GM12878 (cell line): ENCODE data around the gene NCKAP5L. TPM values are rescaled to one million over a fixed set of nuclear protein-coding genes. Genes with fewer than 3 reads are reported as not detected.

Experiments
- LARP7 ChIP-seq: fragments of 450-650 bp; IDR thresholded peaks from 2 replicates; pipeline ENCODE4 v1.6.1; 2017; ENCODE audit warnings: mild to moderate bottlenecking
- NFIC ChIP-seq: IDR thresholded peaks from 2 replicates; pipeline ENCODE4 v1.6.1; 2012; ENCODE audit warnings: low read depth, mild to moderate bottlenecking, inconsistent platforms, low read length, moderate library complexity
- RELA ChIP-seq: fragments of 450-650 bp; IDR thresholded peaks from 2 replicates; pipeline ENCODE4 v1.8.0; 2014; ENCODE audit warnings: borderline replicate concordance; ENCODE audit not compliant: partially characterized antibody
- SREBF1 ChIP-seq: IDR thresholded peaks from 2 replicates; pipeline ENCODE4 v1.6.1; 2012; ENCODE audit warnings: mild to moderate bottlenecking, low read length
- YBX1 ChIP-seq: fragments of 450-650 bp; IDR thresholded peaks from 2 replicates; pipeline ENCODE4 v1.6.1; 2016; ENCODE audit warnings: antibody characterized with exemption
- polyA plus RNA-seq, 11 experiments: library from polyadenylated mRNA; depleted of rRNA in 4 of 11; unstranded in 6 of 11; stranded (reverse) in 5 of 11; fragments of >200 nt; fragmentation: Nextera tagmentation in 4 of 11; fragmentation: Illumina TruSeq in 1 of 11; extraction: Ambion mirVana in 4 of 11; extraction: Trizol in 1 of 11; gene quantifications; 1 replicate in 1 of 11; 2 replicates in 10 of 11; pipeline versions ENCODE4 v1.2.1 to v1.2.3, GENCODE V29; 2011 to 2016; ENCODE audit warnings: inconsistent platforms in 2 of 11, missing spikeins in 2 of 11, low read depth in 1 of 11
- total RNA-seq, 4 experiments: library from RNA; depleted of rRNA in 3 of 4; stranded (reverse); fragments of >200 nt in 3 of 4; fragmentation: Illumina TruSeq in 1 of 4; extraction: Trizol in 1 of 4; gene quantifications; 2 replicates each; pipeline versions ENCODE4 v1.2.1 to v1.2.3, GENCODE V29; 2013 to 2021
- TF ChIP-seq, protein P1 (sequence below): fragments of 450-650 bp; formaldehyde crosslinking; IDR thresholded peaks from 2 replicates; pipeline ENCODE4 v1.4.0; 2020; ENCODE audit warnings: mild to moderate bottlenecking, moderate library complexity
- TF ChIP-seq, protein P2 (sequence below): IDR thresholded peaks from 2 replicates; pipeline ENCODE4 v1.6.1; 2012; ENCODE audit warnings: improper control_type of control experiment, low read depth, low read length; ENCODE audit not compliant: insufficient replicate concordance

NCKAP5L gene
- total and polyA plus RNA-seq, 10 of the 15 experiments (the other 5 are each of a cell fraction or from before 2014, with no cell fraction given): 0.03 to 15.8 (median 4.4) TPM

DNA sequence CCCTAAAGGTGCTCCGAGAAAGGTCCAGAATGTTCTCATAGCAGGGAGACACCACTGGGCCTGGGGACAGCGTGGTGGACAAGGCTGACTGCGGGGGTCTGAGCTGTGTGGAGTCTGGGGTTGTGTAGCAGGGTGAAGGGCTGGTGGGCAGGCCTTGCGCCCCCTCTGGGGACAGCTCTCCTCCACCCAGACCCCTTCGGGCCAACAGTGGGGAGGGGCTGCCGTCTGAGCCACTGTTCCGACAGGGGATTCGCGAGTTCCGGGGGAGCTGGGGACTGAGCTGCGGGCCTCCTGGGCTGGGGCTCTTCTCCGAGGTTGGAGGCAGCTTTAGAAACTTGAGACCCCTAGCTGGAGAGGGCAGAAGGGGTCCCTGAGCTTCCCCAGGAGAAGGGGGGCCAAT lies 32.1 kb downstream of the NCKAP5L start (continued):
- TF ChIP-seq, protein P1, sequence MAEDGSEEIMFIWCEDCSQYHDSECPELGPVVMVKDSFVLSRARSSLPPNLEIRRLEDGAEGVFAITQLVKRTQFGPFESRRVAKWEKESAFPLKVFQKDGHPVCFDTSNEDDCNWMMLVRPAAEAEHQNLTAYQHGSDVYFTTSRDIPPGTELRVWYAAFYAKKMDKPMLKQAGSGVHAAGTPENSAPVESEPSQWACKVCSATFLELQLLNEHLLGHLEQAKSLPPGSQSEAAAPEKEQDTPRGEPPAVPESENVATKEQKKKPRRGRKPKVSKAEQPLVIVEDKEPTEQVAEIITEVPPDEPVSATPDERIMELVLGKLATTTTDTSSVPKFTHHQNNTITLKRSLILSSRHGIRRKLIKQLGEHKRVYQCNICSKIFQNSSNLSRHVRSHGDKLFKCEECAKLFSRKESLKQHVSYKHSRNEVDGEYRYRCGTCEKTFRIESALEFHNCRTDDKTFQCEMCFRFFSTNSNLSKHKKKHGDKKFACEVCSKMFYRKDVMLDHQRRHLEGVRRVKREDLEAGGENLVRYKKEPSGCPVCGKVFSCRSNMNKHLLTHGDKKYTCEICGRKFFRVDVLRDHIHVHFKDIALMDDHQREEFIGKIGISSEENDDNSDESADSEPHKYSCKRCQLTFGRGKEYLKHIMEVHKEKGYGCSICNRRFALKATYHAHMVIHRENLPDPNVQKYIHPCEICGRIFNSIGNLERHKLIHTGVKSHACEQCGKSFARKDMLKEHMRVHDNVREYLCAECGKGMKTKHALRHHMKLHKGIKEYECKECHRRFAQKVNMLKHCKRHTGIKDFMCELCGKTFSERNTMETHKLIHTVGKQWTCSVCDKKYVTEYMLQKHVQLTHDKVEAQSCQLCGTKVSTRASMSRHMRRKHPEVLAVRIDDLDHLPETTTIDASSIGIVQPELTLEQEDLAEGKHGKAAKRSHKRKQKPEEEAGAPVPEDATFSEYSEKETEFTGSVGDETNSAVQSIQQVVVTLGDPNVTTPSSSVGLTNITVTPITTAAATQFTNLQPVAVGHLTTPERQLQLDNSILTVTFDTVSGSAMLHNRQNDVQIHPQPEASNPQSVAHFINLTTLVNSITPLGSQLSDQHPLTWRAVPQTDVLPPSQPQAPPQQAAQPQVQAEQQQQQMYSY (CRISPR knock-in tag): no peak
- no peak for TF ChIP-seq RELA
- TF ChIP-seq, protein P2, sequence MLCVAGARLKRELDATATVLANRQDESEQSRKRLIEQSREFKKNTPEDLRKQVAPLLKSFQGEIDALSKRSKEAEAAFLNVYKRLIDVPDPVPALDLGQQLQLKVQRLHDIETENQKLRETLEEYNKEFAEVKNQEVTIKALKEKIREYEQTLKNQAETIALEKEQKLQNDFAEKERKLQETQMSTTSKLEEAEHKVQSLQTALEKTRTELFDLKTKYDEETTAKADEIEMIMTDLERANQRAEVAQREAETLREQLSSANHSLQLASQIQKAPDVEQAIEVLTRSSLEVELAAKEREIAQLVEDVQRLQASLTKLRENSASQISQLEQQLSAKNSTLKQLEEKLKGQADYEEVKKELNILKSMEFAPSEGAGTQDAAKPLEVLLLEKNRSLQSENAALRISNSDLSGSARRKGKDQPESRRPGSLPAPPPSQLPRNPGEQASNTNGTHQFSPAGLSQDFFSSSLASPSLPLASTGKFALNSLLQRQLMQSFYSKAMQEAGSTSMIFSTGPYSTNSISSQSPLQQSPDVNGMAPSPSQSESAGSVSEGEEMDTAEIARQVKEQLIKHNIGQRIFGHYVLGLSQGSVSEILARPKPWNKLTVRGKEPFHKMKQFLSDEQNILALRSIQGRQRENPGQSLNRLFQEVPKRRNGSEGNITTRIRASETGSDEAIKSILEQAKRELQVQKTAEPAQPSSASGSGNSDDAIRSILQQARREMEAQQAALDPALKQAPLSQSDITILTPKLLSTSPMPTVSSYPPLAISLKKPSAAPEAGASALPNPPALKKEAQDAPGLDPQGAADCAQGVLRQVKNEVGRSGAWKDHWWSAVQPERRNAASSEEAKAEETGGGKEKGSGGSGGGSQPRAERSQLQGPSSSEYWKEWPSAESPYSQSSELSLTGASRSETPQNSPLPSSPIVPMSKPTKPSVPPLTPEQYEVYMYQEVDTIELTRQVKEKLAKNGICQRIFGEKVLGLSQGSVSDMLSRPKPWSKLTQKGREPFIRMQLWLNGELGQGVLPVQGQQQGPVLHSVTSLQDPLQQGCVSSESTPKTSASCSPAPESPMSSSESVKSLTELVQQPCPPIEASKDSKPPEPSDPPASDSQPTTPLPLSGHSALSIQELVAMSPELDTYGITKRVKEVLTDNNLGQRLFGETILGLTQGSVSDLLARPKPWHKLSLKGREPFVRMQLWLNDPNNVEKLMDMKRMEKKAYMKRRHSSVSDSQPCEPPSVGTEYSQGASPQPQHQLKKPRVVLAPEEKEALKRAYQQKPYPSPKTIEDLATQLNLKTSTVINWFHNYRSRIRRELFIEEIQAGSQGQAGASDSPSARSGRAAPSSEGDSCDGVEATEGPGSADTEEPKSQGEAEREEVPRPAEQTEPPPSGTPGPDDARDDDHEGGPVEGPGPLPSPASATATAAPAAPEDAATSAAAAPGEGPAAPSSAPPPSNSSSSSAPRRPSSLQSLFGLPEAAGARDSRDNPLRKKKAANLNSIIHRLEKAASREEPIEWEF: no peak
- no peak for TF ChIP-seq LARP7
- TF ChIP-seq YBX1: no peak
- TF ChIP-seq SREBF1: no peak
- no peak for TF ChIP-seq NFIC
- TF ChIP-seq, all 136 proteins: peak for 0
